Left lung (tissue), 10 donors: Measurements from ENCODE around the gene CPSF2. TPM values are rescaled to one million over a fixed set of nuclear protein-coding genes. Genes with fewer than 3 reads are reported as not detected.

ENCODE experiments used
- ATAC-seq: fragments of 200-7000 bp; cut with Tn5 transposase; one replicate; pipeline ENCODE4 v1.9.1; 2020; ENCODE audit warnings: moderate library complexity
- DNase-seq, 4 donors: peaks; one replicate each; pipeline ENCODE4 v3.0.0-alpha.2; 2013 to 2020
- H3K27ac ChIP-seq, 2 donors: fragments of 200-600 bp; sonication (generic) in 1 of 2; one replicate each; pipeline versions ENCODE4 v1.5.0 to v1.8.0; 2020 to 2021
- H3K27me3 ChIP-seq, 2 donors: fragments of 200-600 bp; sonication (generic) in 1 of 2; one replicate each; pipeline versions ENCODE4 v1.5.0 to v1.8.0; 2020 to 2021
- H3K36me3 ChIP-seq, 2 donors: fragments of 200-600 bp; sonication (generic) in 1 of 2; one replicate each; pipeline versions ENCODE4 v1.5.0 to v1.8.0; 2020 to 2021
- H3K4me1 ChIP-seq, 2 donors: fragments of 200-600 bp; one replicate each; pipeline ENCODE4 v1.8.0; 2021
- H3K4me3 ChIP-seq, 2 donors: fragments of 200-600 bp; sonication (generic) in 1 of 2; one replicate each; pipeline versions ENCODE4 v1.5.0 to v1.8.0; 2020 to 2021; ENCODE audit warnings: mild to moderate bottlenecking in 1 of 2
- H3K9me3 ChIP-seq, 2 donors: fragments of 200-600 bp; sonication (generic) in 1 of 2; one replicate each; pipeline versions ENCODE4 v1.5.0 to v1.8.0; 2020 to 2021
- intact Hi-C, 2 donors: fragments of 100-400 bp; cut with DNase I; formaldehyde crosslinking; loops; one replicate each; pipeline versions ENCODE4 v1.11.2 to v1.14.2; 2022
- polyA plus RNA-seq, 6 donors: library from polyadenylated mRNA; unstranded; fragments of 120-200 nt; gene quantifications; one replicate each; pipeline ENCODE4 v1.2.1, GENCODE V29; 2013; ENCODE audit not compliant: insufficient read length in 6 of 6
- total RNA-seq, 2 donors: library from RNA; stranded (reverse); fragmentation: NEBNext Ultra II Directional; extraction: Animal tissue kit (Norgen Biotek cat#: 25700); gene quantifications; one replicate each; pipeline ENCODE4 v1.2.1, GENCODE V29; 2021
- TF ChIP-seq, protein P1 (sequence below), 2 donors: fragments of 200-600 bp; sonication (generic) in 1 of 2; IDR thresholded peaks; one replicate each; pipeline versions ENCODE4 v1.5.0 to v1.8.0; 2021; ENCODE audit warnings: antibody characterized with exemption in 2 of 2
- donor health status: DM: no; HTN: yes; CAD: no.
- donor health status: DM: no; HTN: no; CAD: no.

Gene CPSF2
- total and polyA plus RNA-seq, 8 donors = 51.8 to 64.6 (median 57.7) TPM

DNA sequence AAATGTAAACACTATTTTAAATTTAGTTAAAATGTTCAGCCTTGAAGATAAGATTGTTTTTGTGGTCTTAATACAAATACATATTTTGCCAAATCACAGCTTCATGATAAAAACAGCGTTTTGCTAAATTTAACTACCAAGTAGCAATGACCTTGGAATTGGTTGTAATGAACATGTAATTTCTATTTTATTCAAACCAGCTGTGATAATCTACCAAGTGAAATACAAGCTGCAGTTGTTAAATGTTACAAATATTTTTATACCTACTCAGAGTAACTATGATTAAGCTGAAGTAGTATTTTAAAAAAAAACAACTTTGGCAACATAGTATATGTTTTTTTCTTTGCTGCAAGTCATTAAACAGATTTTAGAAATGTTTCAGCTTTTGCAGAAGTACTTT lies 96.2 kb downstream of the CPSF2 start:
- DNase-seq (peak in 2 of 4 donors; percentile 12 to 30), ATAC-seq (no peak)
- no peaks in the 10 kb centered on the region for H3K4me1 ChIP-seq
- TF ChIP-seq, protein P1, sequence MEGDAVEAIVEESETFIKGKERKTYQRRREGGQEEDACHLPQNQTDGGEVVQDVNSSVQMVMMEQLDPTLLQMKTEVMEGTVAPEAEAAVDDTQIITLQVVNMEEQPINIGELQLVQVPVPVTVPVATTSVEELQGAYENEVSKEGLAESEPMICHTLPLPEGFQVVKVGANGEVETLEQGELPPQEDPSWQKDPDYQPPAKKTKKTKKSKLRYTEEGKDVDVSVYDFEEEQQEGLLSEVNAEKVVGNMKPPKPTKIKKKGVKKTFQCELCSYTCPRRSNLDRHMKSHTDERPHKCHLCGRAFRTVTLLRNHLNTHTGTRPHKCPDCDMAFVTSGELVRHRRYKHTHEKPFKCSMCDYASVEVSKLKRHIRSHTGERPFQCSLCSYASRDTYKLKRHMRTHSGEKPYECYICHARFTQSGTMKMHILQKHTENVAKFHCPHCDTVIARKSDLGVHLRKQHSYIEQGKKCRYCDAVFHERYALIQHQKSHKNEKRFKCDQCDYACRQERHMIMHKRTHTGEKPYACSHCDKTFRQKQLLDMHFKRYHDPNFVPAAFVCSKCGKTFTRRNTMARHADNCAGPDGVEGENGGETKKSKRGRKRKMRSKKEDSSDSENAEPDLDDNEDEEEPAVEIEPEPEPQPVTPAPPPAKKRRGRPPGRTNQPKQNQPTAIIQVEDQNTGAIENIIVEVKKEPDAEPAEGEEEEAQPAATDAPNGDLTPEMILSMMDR (IDR thresholded peaks at IDR 0.05) = no peak
- no peaks in the 10 kb centered on the region for H3K9me3 ChIP-seq
- H3K36me3 ChIP-seq = no peaks in the 10 kb centered on the region
- H3K27ac ChIP-seq = no peak overlapping the region
- H3K27me3 ChIP-seq = no peaks in the 10 kb centered on the region
- no peak overlapping the region for H3K4me3 ChIP-seq
- intact Hi-C loops = no loop called here

Other genes starting within 250 kb of the CPSF2 start
- gene FBLN5, start 174.3 kb upstream of the CPSF2 start, total RNA-seq = 100 to 1,000 TPM in 1 of 2 donors, 10 to 100 TPM in 1; 84.5 to 125 TPM
- 100 to 1,000 TPM in 1 of 6 donors, 10 to 100 TPM in 5; 61.6 to 108 (median 84.9) TPM for gene FBLN5, start 174.3 kb upstream of the CPSF2 start, polyA plus RNA-seq
- gene TRIP11, start 81.9 kb upstream of the CPSF2 start, total RNA-seq = 10 to 100 TPM; 50.5 to 64.3 TPM
- gene TRIP11, start 81.9 kb upstream of the CPSF2 start, polyA plus RNA-seq = 10 to 100 TPM; 26.3 to 37.3 (median 35.6) TPM
- 10 to 100 TPM; 28.5 to 35.4 TPM for gene ATXN3, start 15.4 kb upstream of the CPSF2 start, total RNA-seq
- gene ATXN3, start 15.4 kb upstream of the CPSF2 start, polyA plus RNA-seq = 10 to 100 TPM; 29.5 to 40.2 (median 35.7) TPM
- gene NDUFB1, start 263 bp upstream of the CPSF2 start, total RNA-seq = 100 to 1,000 TPM; 103 to 117 TPM
- gene NDUFB1, start 263 bp upstream of the CPSF2 start, polyA plus RNA-seq = 100 to 1,000 TPM; 133 to 141 (median 136) TPM
- gene SLC24A4, start 201.2 kb downstream of the CPSF2 start, total RNA-seq = 1 to 10 TPM; 1.1 to 2.0 TPM
- under 1 TPM; 0.25 to 0.53 (median 0.45) TPM for gene SLC24A4, start 201.2 kb downstream of the CPSF2 start, polyA plus RNA-seq